SK-N-SH treated with all-trans-retinoic acid at 6 μM for 48 hours (cell line): Measurements from ENCODE around the gene EN2.

ENCODE experiments used
- CREB5 ChIP-seq: fragments of 250-450 bp; sonication (Bioruptor Pico); IDR thresholded peaks from 2 replicates; pipeline ENCODE4 v1.5.1; 2020; ENCODE audit warnings: low read depth, mild to moderate bottlenecking, moderate library complexity
- CSDC2 ChIP-seq: fragments of 250-450 bp; sonication (Bioruptor Pico); IDR thresholded peaks from 2 replicates; pipeline ENCODE4 v1.5.0; 2020; ENCODE audit warnings: mild to moderate bottlenecking, moderate library complexity
- OSR1 ChIP-seq: fragments of 250-450 bp; sonication (Bioruptor Pico); IDR thresholded peaks from 2 replicates; pipeline ENCODE4 v1.8.0; 2022; ENCODE audit warnings: moderate library complexity, mild to moderate bottlenecking, inconsistent platforms
- PATZ1 ChIP-seq: fragments of 250-450 bp; sonication (Bioruptor Pico); IDR thresholded peaks from 2 replicates; pipeline ENCODE4 v1.8.0; 2020; ENCODE audit warnings: mild to moderate bottlenecking, moderate library complexity, borderline replicate concordance
- ZNF8 ChIP-seq: fragments of 450-650 bp; formaldehyde crosslinking; IDR thresholded peaks from 2 replicates; pipeline ENCODE4 v1.5.0; 2020; ENCODE audit warnings: mild to moderate bottlenecking, moderate library complexity

- no peak for TF ChIP-seq OSR1 (CRISPR knock-in tag)
- TF ChIP-seq CREB5 (CRISPR knock-in tag): no peak
- no peak for TF ChIP-seq ZNF8 (CRISPR knock-in tag)
- no peak for TF ChIP-seq CSDC2 (CRISPR knock-in tag)
- TF ChIP-seq PATZ1 (CRISPR knock-in tag): no peak
Observed at GRCh38 chr7:155471718-155472117, 13.8 kb downstream of the EN2 start.
